ENCODE measurements around the gene GNB1L.

DNA sequence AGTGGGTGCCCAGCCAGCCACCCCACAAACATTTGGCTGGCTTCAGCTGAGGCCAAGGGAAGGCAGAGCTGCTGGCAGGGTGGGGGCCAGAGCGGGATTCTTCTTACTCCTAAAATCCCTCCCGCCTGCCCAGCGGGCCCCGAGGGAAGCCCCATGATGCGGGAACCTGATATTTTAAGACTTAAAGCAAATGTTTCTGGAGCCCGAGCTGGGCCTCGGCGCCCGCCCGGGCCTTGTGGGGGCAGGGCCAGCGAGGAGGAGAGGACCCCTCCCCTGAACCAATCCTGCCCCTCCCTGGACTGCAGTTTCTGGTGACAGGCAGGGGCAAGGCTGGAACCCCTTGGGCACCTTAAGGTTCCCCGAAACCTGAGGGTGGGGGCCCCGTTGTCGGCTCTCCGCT lies 114.1 kb downstream of the GNB1L start:
- no peak for TF ChIP-seq POLR2AphosphoS5 (IDR thresholded peaks at IDR 0.05; ENCODE audit: low read depth, low read length)
- TF ChIP-seq, protein P1, sequence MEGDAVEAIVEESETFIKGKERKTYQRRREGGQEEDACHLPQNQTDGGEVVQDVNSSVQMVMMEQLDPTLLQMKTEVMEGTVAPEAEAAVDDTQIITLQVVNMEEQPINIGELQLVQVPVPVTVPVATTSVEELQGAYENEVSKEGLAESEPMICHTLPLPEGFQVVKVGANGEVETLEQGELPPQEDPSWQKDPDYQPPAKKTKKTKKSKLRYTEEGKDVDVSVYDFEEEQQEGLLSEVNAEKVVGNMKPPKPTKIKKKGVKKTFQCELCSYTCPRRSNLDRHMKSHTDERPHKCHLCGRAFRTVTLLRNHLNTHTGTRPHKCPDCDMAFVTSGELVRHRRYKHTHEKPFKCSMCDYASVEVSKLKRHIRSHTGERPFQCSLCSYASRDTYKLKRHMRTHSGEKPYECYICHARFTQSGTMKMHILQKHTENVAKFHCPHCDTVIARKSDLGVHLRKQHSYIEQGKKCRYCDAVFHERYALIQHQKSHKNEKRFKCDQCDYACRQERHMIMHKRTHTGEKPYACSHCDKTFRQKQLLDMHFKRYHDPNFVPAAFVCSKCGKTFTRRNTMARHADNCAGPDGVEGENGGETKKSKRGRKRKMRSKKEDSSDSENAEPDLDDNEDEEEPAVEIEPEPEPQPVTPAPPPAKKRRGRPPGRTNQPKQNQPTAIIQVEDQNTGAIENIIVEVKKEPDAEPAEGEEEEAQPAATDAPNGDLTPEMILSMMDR (IDR thresholded peaks at IDR 0.05), result no peak

Data from Panc1 (cell line).